SK-N-MC (cell line): Measurements from ENCODE around the gene MYO7A.

Experiments
- EZH2 ChIP-seq: fragments of 200-600 bp; sonication (generic); IDR thresholded peaks from one replicate; pipeline ENCODE4 v1.6.1; 2017; ENCODE audit warnings: antibody characterized with exemption
- POLR2AphosphoS5 ChIP-seq: IDR thresholded peaks from 2 replicates; pipeline ENCODE4 v1.6.1; 2012; ENCODE audit warnings: mild to moderate bottlenecking, low read depth, low read length, borderline replicate concordance

- TF ChIP-seq POLR2AphosphoS5 (no peak), EZH2 (no peak)
Measured at GRCh38 chr11:77183431-77183984, 55.5 kb downstream of the MYO7A start.
